HepG2 (cell line): Measurements from ENCODE around the gene KLHL21. TPM values are rescaled to one million over a fixed set of nuclear protein-coding genes. Genes with fewer than 3 reads are reported as not detected.

Experiments
- ATAC-seq: fragments of 200-7000 bp; cut with Tn5 transposase; 3 replicates; pipeline ENCODE4 v1.9.1; 2020; ENCODE audit warnings: mild to moderate bottlenecking, moderate library complexity
- BruUV-seq: library from RNA; stranded (reverse); fragments of 400-500 nt; replicated peaks from 2 replicates; lab custom pipeline; 2021; lab: Mats Ljungman, UMichigan
- CTCF ChIA-PET: fragments of 300-600 bp; formaldehyde crosslinking; extraction: SDS; loops from one replicate; lab custom pipeline; 2021; ENCODE audit warnings: low total read pairs, inconsistent platforms, low intra/inter-chr PET ratio; lab: Yijun Ruan, JAX
- POLR2A ChIA-PET: fragments of 350-600 bp; sonication (Branson Sonifier 250); formaldehyde crosslinking; loops from one replicate; lab custom pipeline; 2020; ENCODE audit warnings: antibody characterized with exemption, inconsistent platforms; lab: Yijun Ruan, JAX
- DNase-seq: peaks from one replicate; pipeline ENCODE4 v3.0.0-alpha.2; 2015; ENCODE audit warnings: low spot score
- FAIRE-seq: peaks from 3 replicates; lab custom pipeline; 2011; peaks lifted over from hg19 to GRCh38; lab: Jason Lieb, UNC
- H2AFZ ChIP-seq: one replicate; pipeline ENCODE4 v1.6.1; 2011; ENCODE audit warnings: low read length, inconsistent platforms
- H3K27ac ChIP-seq: fragments of 300-600 bp; 3 replicates; pipeline ENCODE4 v1.8.0; 2011; ENCODE audit warnings: mixed run types, mild to moderate bottlenecking, mixed read lengths, low read length, inconsistent platforms; ENCODE audit not compliant: insufficient read depth; ENCODE audit errors: extremely low read length
- H3K27me3 ChIP-seq, 2 experiments: fragments of 200-600 bp in 1 of 2; 2 replicates in 1 of 2; 3 replicates in 1 of 2; pipeline versions ENCODE4 v1.6.0 to v1.8.0; 2011; ENCODE audit warnings: low read length in 2 of 2, mild to moderate bottlenecking in 2 of 2, moderate library complexity in 2 of 2, inconsistent platforms in 1 of 2; ENCODE audit not compliant: insufficient read depth in 2 of 2, control insufficient read depth in 1 of 2
- H3K36me3 ChIP-seq, 2 experiments: fragments of 200-600 bp in 1 of 2; replicated peaks in 1 of 2; 2 replicates in 1 of 2; 3 replicates in 1 of 2; pipeline versions ENCODE4 v1.5.1 to v1.8.0; 2011; ENCODE audit warnings: low read length in 2 of 2, inconsistent platforms in 1 of 2; ENCODE audit not compliant: insufficient read depth in 2 of 2, control insufficient read depth in 1 of 2
- H3K4me1 ChIP-seq: 2 replicates; pipeline ENCODE4 v1.5.1; 2012; ENCODE audit warnings: low read length, inconsistent platforms; ENCODE audit not compliant: insufficient read depth
- H3K4me2 ChIP-seq: 2 replicates; pipeline ENCODE4 v1.6.0; 2011; ENCODE audit warnings: low read depth, low read length, inconsistent platforms
- H3K4me3 ChIP-seq, 3 experiments: fragments of 200-600 bp in 1 of 3; sonication (generic), shearing (Covaris generic) in 1 of 3; replicated peaks in 1 of 3; 2 replicates each; pipeline ENCODE4 v1.5.1; 2011 to 2016; ENCODE audit warnings: low read length in 3 of 3, inconsistent platforms in 2 of 3, low read depth in 2 of 3, mild to moderate bottlenecking in 2 of 3, control low read depth in 1 of 3, mixed read lengths in 1 of 3; ENCODE audit not compliant: insufficient read depth in 1 of 3
- H3K79me2 ChIP-seq: one replicate; pipeline ENCODE4 v1.6.1; 2011; ENCODE audit warnings: low read length, inconsistent platforms; ENCODE audit not compliant: insufficient read depth
- H3K9ac ChIP-seq: 2 replicates; pipeline ENCODE4 v1.6.0; 2011; ENCODE audit warnings: mild to moderate bottlenecking, low read depth, low read length, inconsistent platforms; ENCODE audit not compliant: insufficient read depth
- H3K9me3 ChIP-seq: 2 replicates; pipeline ENCODE4 v1.5.1; 2012; ENCODE audit warnings: mild to moderate bottlenecking, low read length
- H4K20me1 ChIP-seq: 2 replicates; pipeline ENCODE4 v1.6.0; 2011; ENCODE audit warnings: inconsistent platforms, mild to moderate bottlenecking, low read length, moderate library complexity; ENCODE audit not compliant: insufficient read depth
- AGO2 ChIP-seq: fragments of 200-400 bp; formaldehyde crosslinking; optimal IDR thresholded peaks from 2 replicates; pipeline ENCODE3; 2017; ENCODE audit warnings: mild to moderate bottlenecking, low read depth, low read length, moderate library complexity
- ARNT ChIP-seq: fragments of 450-650 bp; IDR thresholded peaks from 2 replicates; pipeline ENCODE4 v1.6.1; 2017
- BRD4 ChIP-seq: sonication (generic); formaldehyde crosslinking; IDR thresholded peaks from 2 replicates; pipeline ENCODE4 v1.4.0; 2020; ENCODE audit warnings: missing genetic modification reagents
- HNRNPLL ChIP-seq: fragments of 200-400 bp; formaldehyde crosslinking; IDR thresholded peaks from 2 replicates; pipeline ENCODE4 v1.6.1; 2017; ENCODE audit warnings: mild to moderate bottlenecking, low read depth, low read length; ENCODE audit not compliant: poor library complexity, severe bottlenecking
- MAF1 ChIP-seq: sonication (generic); formaldehyde crosslinking; IDR thresholded peaks from 2 replicates; pipeline ENCODE4 v1.5.0; 2020; ENCODE audit warnings: missing genetic modification reagents, borderline replicate concordance
- MBNL3 ChIP-seq: fragments of 250-450 bp; sonication (Bioruptor Pico); conservative IDR thresholded peaks from 2 replicates; pipeline ENCODE4 v1.8.0; 2022; ENCODE audit warnings: mild to moderate bottlenecking, inconsistent platforms
- MXD4 ChIP-seq: IDR thresholded peaks from 2 replicates; pipeline ENCODE4 v1.6.1; 2016; ENCODE audit warnings: mild to moderate bottlenecking, missing biosample characterization, missing genetic modification reagents
- NCOR1 ChIP-seq: fragments of 200-600 bp; sonication (generic); IDR thresholded peaks from 2 replicates; pipeline ENCODE4 v1.7.0; 2017; ENCODE audit warnings: antibody characterized with exemption, low read length, borderline replicate concordance
- NPAS2 ChIP-seq: sonication (generic); formaldehyde crosslinking; IDR thresholded peaks from 2 replicates; pipeline ENCODE4 v1.8.0; 2022; ENCODE audit warnings: mild to moderate bottlenecking, missing genetic modification reagents, borderline replicate concordance
- NR3C1 ChIP-seq: sonication (generic); formaldehyde crosslinking; IDR thresholded peaks from 2 replicates; pipeline ENCODE4 v1.4.0; 2020; ENCODE audit warnings: missing genetic modification reagents
- PHF21A ChIP-seq: sonication (generic); formaldehyde crosslinking; IDR thresholded peaks from 2 replicates; pipeline ENCODE4 v1.5.0; 2020; ENCODE audit warnings: mild to moderate bottlenecking, missing genetic modification reagents
- RBFOX2 ChIP-seq: fragments of 200-400 bp; formaldehyde crosslinking; IDR thresholded peaks from 2 replicates; pipeline ENCODE4 v1.6.1; 2017; ENCODE audit warnings: low read depth, mild to moderate bottlenecking, low read length
- RFX1 ChIP-seq: fragments of 450-650 bp; IDR thresholded peaks from 2 replicates; pipeline ENCODE4 v1.6.1; 2017
- SMAD9 ChIP-seq: sonication (generic); formaldehyde crosslinking; IDR thresholded peaks from 2 replicates; pipeline ENCODE4 v1.5.1; 2020; ENCODE audit warnings: mild to moderate bottlenecking, missing genetic modification reagents
- STAT5B ChIP-seq: sonication (generic); formaldehyde crosslinking; IDR thresholded peaks from 2 replicates; pipeline ENCODE4 v1.4.0; 2020; ENCODE audit warnings: missing genetic modification reagents
- TAF15 ChIP-seq: fragments of 200-400 bp; formaldehyde crosslinking; IDR thresholded peaks from one replicate; pipeline ENCODE4 v1.6.1; 2018; ENCODE audit warnings: mild to moderate bottlenecking, low read depth, low read length; ENCODE audit not compliant: poor library complexity, severe bottlenecking
- TOPORS ChIP-seq: sonication (generic); formaldehyde crosslinking; IDR thresholded peaks from 2 replicates; pipeline ENCODE4 v1.8.0; 2023; ENCODE audit warnings: mild to moderate bottlenecking, missing genetic modification reagents
- ZFP37 ChIP-seq: sonication (generic); formaldehyde crosslinking; IDR thresholded peaks from 2 replicates; pipeline ENCODE4 v1.4.0; 2020; ENCODE audit warnings: missing genetic modification reagents, borderline replicate concordance
- ZNF251 ChIP-seq: sonication (generic); formaldehyde crosslinking; IDR thresholded peaks from 2 replicates; pipeline ENCODE4 v1.9.0; 2021; ENCODE audit warnings: mild to moderate bottlenecking, missing genetic modification reagents
- ZNF558 ChIP-seq: sonication (generic); formaldehyde crosslinking; IDR thresholded peaks from 2 replicates; pipeline ENCODE4 v1.9.0; 2022; ENCODE audit warnings: mild to moderate bottlenecking, missing genetic modification reagents, borderline replicate concordance
- ZNF674 ChIP-seq: sonication (generic); formaldehyde crosslinking; IDR thresholded peaks from 2 replicates; pipeline ENCODE4 v1.5.0; 2020; ENCODE audit warnings: low read depth, mild to moderate bottlenecking, missing genetic modification reagents
- ZNF788 ChIP-seq: sonication (generic); formaldehyde crosslinking; IDR thresholded peaks from 2 replicates; pipeline ENCODE4 v1.5.0; 2020; ENCODE audit warnings: mild to moderate bottlenecking, missing genetic modification reagents, borderline replicate concordance
- ZNF878 ChIP-seq: sonication (generic); formaldehyde crosslinking; IDR thresholded peaks from 2 replicates; pipeline ENCODE4 v1.8.1; 2023; ENCODE audit warnings: mild to moderate bottlenecking, missing genetic modification reagents, moderate library complexity
- whole genome bisulfite sequencing: methylation state at CpG from one replicate; pipeline ENCODE4 v1.1.6; 2017; ENCODE audit warnings: low lambda C conversion rate; 5-methylcytosine and 5-hydroxymethylcytosine counted together
- in situ Hi-C: cut with HindIII; loops from 2 replicates; pipeline ENCODE4 v1.10.0; 2017; ENCODE audit warnings: low pct_unique_long_range_greater_than_20kb; ENCODE audit not compliant: extremely low pct_ligation_motif_present
- intact Hi-C: fragments of 100-400 bp; cut with micrococcal nuclease; formaldehyde crosslinking; loops from one replicate; pipeline ENCODE4 v1.10.0; 2022; ENCODE audit not compliant: unreplicated experiment
- polyA plus RNA-seq, 8 experiments: library from polyadenylated mRNA; depleted of rRNA in 3 of 8; stranded (reverse) in 7 of 8; unstranded in 1 of 8; fragments of >200 nt; fragmentation: Illumina TruSeq in 4 of 8; extraction: Trizol in 4 of 8; gene quantifications; 2 replicates each; pipeline versions ENCODE4 v1.2.1 to v1.2.3, GENCODE V29; 2011 to 2016; ENCODE audit warnings: low read depth in 4 of 8, missing spikeins in 1 of 8, mixed read lengths in 1 of 8; ENCODE audit not compliant: insufficient read depth in 1 of 8
- total RNA-seq, 5 experiments: library from RNA; depleted of rRNA; stranded (reverse); fragments of >200 nt; fragmentation: Illumina TruSeq; extraction: Trizol; gene quantifications; 2 replicates each; pipeline ENCODE4 v1.2.3, GENCODE V29; 2016; ENCODE audit warnings: low read depth in 1 of 5
- TF ChIP-seq, protein P1 (sequence below): sonication (generic); formaldehyde crosslinking; IDR thresholded peaks from 2 replicates; pipeline ENCODE4 v1.4.0; 2020; ENCODE audit warnings: missing genetic modification reagents
- TF ChIP-seq, protein P2 (sequence below): IDR thresholded peaks from 2 replicates; pipeline ENCODE4 v1.6.1; 2016; ENCODE audit warnings: low read depth, borderline replicate concordance

The KLHL21 gene
- total and polyA plus RNA-seq, 2 of the 13 experiments (the other 11 are each of a cell fraction or from before 2014, with no cell fraction given), result 14.8 to 25.0 TPM

DNA sequence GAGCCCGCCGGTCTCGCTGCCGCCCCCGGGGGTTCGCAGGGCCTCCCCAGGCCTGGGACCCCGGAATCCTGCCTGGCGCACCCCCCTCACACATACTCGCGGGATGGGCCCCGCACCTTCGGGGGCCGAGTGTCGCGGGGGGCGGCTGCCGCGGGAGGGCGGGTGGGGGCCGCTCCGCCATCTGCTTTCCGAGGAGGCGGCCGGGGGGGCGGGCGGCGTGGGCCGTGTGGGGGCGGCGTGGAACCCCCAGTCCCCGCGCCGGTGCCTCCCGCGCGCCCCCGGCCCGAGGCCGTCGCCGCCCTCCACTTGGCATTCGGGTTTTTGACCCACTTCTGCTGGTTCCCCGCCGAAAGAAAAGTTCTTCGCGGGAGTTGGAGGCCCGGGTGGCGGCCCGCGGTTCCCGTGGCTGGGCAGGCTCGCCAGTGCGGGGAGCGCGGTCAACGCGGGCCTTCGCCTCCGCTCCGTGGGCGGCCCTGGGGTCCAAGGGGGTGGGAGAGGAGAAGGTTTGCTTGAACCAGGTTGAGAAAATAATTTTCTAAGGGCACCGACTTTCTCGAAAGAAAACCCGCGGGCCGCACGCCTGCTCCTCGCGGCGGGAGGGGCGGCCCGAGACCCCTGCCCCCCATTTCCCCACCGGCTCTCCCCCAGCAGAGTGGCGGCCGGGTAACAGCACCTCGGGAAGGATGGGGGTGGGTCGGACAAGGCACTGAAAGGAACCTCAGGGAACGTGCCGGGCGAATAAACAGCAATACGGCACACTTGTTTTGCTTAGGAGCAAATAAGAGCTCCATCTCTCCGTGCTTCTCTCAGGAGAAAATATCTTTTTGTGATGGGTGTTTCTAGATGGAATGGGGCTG, 12.5 kb upstream of the KLHL21 start:
- in situ Hi-C loops, result no loop called here
- ChIA-PET POLR2A (interaction anchor here (1.0 to 3.4 kb wide), 3 partner anchors 10 to 35 kb away, joined by 5 to 30 read pairs (median 5); partner anchors contain the start of genes KLHL21, THAP3 and ZBTB48), CTCF (no interaction called here)
- WGBS, result 6% methylated on average over 7 of the region's 82 CpGs
- peaks cover 35% of the 10 kb centered on the region for H3K4me1 ChIP-seq
- peak overlapping the region; percentile 75 for H3K9ac ChIP-seq
- no peaks in the 10 kb centered on the region for H3K9me3 ChIP-seq
- peak overlapping the region; percentile 52 for H3K27ac ChIP-seq
- FAIRE-seq (no peak), ATAC-seq (no peak), DNase-seq (no peak)
- H3K79me2 ChIP-seq, result peaks cover 28% of the 10 kb centered on the region
- no peaks in the 10 kb centered on the region; the same call in 1 of the 2 replicates for H4K20me1 ChIP-seq
- H3K36me3 ChIP-seq, result peaks cover 7 to 34% of the 10 kb centered on the region in 2 experiments; a peak in 4 of 5 replicates
- no TSS peak for BruUV-seq
- no peak overlapping the region for H2AFZ ChIP-seq
- peak overlapping the region; percentile 84 to 97 (median 92) for H3K4me3 ChIP-seq
- H3K4me2 ChIP-seq, result peak overlapping the region; percentile 76
- intact Hi-C loops, result no loop called here
- no peaks in the 10 kb centered on the region for H3K27me3 ChIP-seq
- TF ChIP-seq MXD4 (CRISPR knock-in tag) (no peak), STAT5B (CRISPR knock-in tag) (no peak), ZNF674 (CRISPR knock-in tag) (no peak), NCOR1 (no peak), ZNF558 (CRISPR knock-in tag) (no peak), ZNF878 (CRISPR knock-in tag) (no peak), TOPORS (CRISPR knock-in tag) (no peak), MBNL3 (CRISPR knock-in tag) (no peak), RFX1 (no peak), ARNT (no peak), TAF15 (no peak), ZNF251 (CRISPR knock-in tag) (no peak), BRD4 (no peak), RBFOX2 (peak; percentile 58), AGO2 (peak; percentile 57), NR3C1 (CRISPR knock-in tag) (no peak), SMAD9 (CRISPR knock-in tag) (no peak), HNRNPLL (peak; percentile 27), NPAS2 (CRISPR knock-in tag) (no peak), MAF1 (CRISPR knock-in tag) (no peak), ZNF788 (CRISPR knock-in tag) (no peak), PHF21A (CRISPR knock-in tag) (no peak), ZFP37 (no peak)
- TF ChIP-seq, protein P1, sequence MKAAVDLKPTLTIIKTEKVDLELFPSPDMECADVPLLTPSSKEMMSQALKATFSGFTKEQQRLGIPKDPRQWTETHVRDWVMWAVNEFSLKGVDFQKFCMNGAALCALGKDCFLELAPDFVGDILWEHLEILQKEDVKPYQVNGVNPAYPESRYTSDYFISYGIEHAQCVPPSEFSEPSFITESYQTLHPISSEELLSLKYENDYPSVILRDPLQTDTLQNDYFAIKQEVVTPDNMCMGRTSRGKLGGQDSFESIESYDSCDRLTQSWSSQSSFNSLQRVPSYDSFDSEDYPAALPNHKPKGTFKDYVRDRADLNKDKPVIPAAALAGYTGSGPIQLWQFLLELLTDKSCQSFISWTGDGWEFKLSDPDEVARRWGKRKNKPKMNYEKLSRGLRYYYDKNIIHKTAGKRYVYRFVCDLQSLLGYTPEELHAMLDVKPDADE, result no peak
- TF ChIP-seq, protein P2, sequence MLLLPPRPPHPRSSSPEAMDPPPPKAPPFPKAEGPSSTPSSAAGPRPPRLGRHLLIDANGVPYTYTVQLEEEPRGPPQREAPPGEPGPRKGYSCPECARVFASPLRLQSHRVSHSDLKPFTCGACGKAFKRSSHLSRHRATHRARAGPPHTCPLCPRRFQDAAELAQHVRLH, result no peak
